Measurements from ENCODE around the gene NLRP9.

DNA sequence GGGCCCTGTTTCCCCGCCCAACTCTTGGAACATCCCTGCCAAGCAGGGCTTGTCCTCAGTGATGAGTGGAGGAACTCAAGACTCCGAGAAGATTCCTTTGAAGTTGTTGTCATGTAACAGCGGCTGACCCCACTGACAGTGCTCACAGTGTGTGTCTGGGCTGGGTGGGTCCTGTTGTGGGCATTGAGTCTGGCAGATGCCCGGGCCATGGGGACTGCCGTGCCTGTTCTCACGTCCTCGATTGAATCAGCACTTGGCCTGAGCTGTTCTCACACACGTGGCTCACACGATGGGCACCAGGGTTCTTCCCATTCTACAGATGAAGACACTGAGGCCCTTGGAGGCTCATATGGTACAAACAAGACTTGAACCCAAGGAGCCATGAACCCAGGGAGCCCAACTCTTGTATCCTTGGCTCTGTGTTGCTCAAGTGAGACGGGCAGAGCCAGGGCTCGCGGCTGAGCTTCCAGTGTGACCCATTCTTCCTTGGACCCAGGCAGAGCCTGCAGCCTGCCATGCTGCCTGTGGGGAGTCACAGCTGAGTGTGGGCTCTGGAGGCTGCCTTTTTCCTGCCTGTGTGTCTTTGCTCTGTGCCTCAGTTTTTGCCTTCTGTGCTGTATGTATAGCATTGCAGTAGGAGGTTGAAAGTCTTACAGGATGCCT is 71.7 kb downstream of the NLRP9 start:
- TF ChIP-seq, protein P1, sequence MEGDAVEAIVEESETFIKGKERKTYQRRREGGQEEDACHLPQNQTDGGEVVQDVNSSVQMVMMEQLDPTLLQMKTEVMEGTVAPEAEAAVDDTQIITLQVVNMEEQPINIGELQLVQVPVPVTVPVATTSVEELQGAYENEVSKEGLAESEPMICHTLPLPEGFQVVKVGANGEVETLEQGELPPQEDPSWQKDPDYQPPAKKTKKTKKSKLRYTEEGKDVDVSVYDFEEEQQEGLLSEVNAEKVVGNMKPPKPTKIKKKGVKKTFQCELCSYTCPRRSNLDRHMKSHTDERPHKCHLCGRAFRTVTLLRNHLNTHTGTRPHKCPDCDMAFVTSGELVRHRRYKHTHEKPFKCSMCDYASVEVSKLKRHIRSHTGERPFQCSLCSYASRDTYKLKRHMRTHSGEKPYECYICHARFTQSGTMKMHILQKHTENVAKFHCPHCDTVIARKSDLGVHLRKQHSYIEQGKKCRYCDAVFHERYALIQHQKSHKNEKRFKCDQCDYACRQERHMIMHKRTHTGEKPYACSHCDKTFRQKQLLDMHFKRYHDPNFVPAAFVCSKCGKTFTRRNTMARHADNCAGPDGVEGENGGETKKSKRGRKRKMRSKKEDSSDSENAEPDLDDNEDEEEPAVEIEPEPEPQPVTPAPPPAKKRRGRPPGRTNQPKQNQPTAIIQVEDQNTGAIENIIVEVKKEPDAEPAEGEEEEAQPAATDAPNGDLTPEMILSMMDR (IDR thresholded peaks at IDR 0.05), result no peak
- no peak for TF ChIP-seq POLR2A (IDR thresholded peaks at IDR 0.05)
- no peak for TF ChIP-seq POLR2AphosphoS5 (IDR thresholded peaks at IDR 0.05)

Data from stomach (tissue), 4 donors.